ENCODE measurements around the gene KLHL33. TPM values are rescaled to one million over a fixed set of nuclear protein-coding genes. Genes with fewer than 3 reads are reported as not detected.
A peak's percentile ranks its signal among the peaks of the same experiment; 100 is the strongest.

KLHL33 gene
- total RNA-seq, 2 donors from 2014 or later: 0.26 TPM; not detected in 1

- H3K9me3 ChIP-seq: no peaks in the 10 kb centered on the region
- ATAC-seq (peak; percentile 51), DNase-seq (peak in 3 of 4 donors; percentile 19 to 41 (median 19))
- intact Hi-C loops (cut with DNase I): no loop called here
- TF ChIP-seq POLR2A (IDR thresholded peaks at IDR 0.05) (no peak), CTCF (IDR thresholded peaks at IDR 0.05) (no peak)
- H3K36me3 ChIP-seq (replicated peaks in 1 of 2; ENCODE audit: insufficient read depth in 1 of 2, low read depth in 2 of 2): no peaks in the 10 kb centered on the region
- H3K4me3 ChIP-seq: no peak overlapping the region
- WGBS, 2 donors: 18 to 27% methylated on average over 2 of the region's 2 CpGs
- peaks cover 32% of the 10 kb centered on the region for H3K4me1 ChIP-seq
- H3K27me3 ChIP-seq: no peaks in the 10 kb centered on the region
- peak overlapping the region in 1 of 4 donors; percentile 29 for H3K27ac ChIP-seq
Observed at GRCh38 chr14:20418501-20418909, 17.5 kb downstream of the KLHL33 start.

- Histone ChIP-seq H3K9me3 (no peaks in the 10 kb centered on the region), H3K4me1 (peaks cover 32% of the 10 kb centered on the region), H3K27me3 (no peaks in the 10 kb centered on the region), H3K36me3 (replicated peaks in 1 of 2; ENCODE audit: insufficient read depth in 1 of 2, low read depth in 2 of 2) (no peaks in the 10 kb centered on the region), H3K27ac (peak overlapping the region in 3 of 4 donors; percentile 29 to 45 (median 40)), H3K4me3 (no peak overlapping the region)
- TF ChIP-seq POLR2A (IDR thresholded peaks at IDR 0.05): no peak
- no peak for TF ChIP-seq CTCF (IDR thresholded peaks at IDR 0.05)
- 39 to 43% methylated on average over 7 of the region's 7 CpGs for WGBS, 2 donors
- intact Hi-C loops (cut with DNase I): no loop called here
- DNase-seq: peak in 1 of 4 donors; percentile 26
- ATAC-seq: no peak
Observed at GRCh38 chr14:20417250-20418186, 18.4 kb downstream of the KLHL33 start.

GRCh38 chr14:20416223-20416622 lies 19.7 kb downstream of the KLHL33 start:
- intact Hi-C loops (cut with DNase I): no loop called here

GRCh38 chr14:20415782-20416206 lies 20.2 kb downstream of the KLHL33 start:
- DNase-seq (peak in 2 of 4 donors; percentile 23 to 29), ATAC-seq (no peak)
- Histone ChIP-seq H3K9me3 (no peaks in the 10 kb centered on the region), H3K4me1 (peaks cover 43% of the 10 kb centered on the region), H3K4me3 (no peak overlapping the region), H3K27ac (peak overlapping the region in 1 of 4 donors; percentile 17), H3K36me3 (replicated peaks in 1 of 2; ENCODE audit: insufficient read depth in 1 of 2, low read depth in 2 of 2) (no peaks in the 10 kb centered on the region), H3K27me3 (no peaks in the 10 kb centered on the region)
- WGBS, 2 donors: 49 to 62% methylated on average over 3 of the region's 3 CpGs
- TF ChIP-seq POLR2A (IDR thresholded peaks at IDR 0.05) (no peak), CTCF (IDR thresholded peaks at IDR 0.05) (peak in 6 of 7 experiments; percentile 30 to 53 (median 47))
- intact Hi-C loops (cut with DNase I): no loop called here

More at GRCh38 chr14:20416223-20416622, 19.7 kb downstream of the KLHL33 start:
- 84 to 93% methylated on average over 2 of the region's 2 CpGs for WGBS, 2 donors
- no peak for TF ChIP-seq POLR2A (IDR thresholded peaks at IDR 0.05)
- TF ChIP-seq CTCF (IDR thresholded peaks at IDR 0.05): no peak
- Histone ChIP-seq H3K9me3 (no peaks in the 10 kb centered on the region), H3K4me3 (no peak overlapping the region), H3K27ac (peak overlapping the region in 1 of 4 donors; percentile 17), H3K27me3 (no peaks in the 10 kb centered on the region), H3K36me3 (replicated peaks in 1 of 2; ENCODE audit: insufficient read depth in 1 of 2, low read depth in 2 of 2) (no peaks in the 10 kb centered on the region), H3K4me1 (peaks cover 43% of the 10 kb centered on the region)
- DNase-seq (no peak), ATAC-seq (no peak)

Data from body of pancreas (tissue), 4 donors.